Activated naive CD4-positive, alpha-beta T cell treated with anti-CD3 and anti-CD28 coated beads, Interleukin-2, amount 50 U/mL, for 72 hours (primary cell): Measurements from ENCODE around the gene ALX4. TPM values are rescaled to one million over a fixed set of nuclear protein-coding genes. Genes with fewer than 3 reads are reported as not detected.

Source experiments
- ATAC-seq, 2 donors: fragments of 150-1000 bp; cut with Tn5 transposase; 2 replicates each; pipeline ENCODE4 v1.10.0; 2021; ENCODE audit warnings: mild to moderate bottlenecking in 2 of 2, moderate library complexity in 2 of 2
- DNase-seq, 2 donors: peaks; one replicate each; pipeline ENCODE4 v3.0.0; 2021 to 2022; ENCODE audit warnings: low spot score in 2 of 2
- H3K27ac Mint-ChIP-seq, 2 donors: one replicate each; pipeline ENCODE4 v1.8.0; 2022; ENCODE audit warnings: mild to moderate bottlenecking in 2 of 2, mixed read lengths in 2 of 2
- H3K36me3 Mint-ChIP-seq, 2 donors: one replicate each; pipeline ENCODE4 v1.8.0; 2022; ENCODE audit warnings: mixed read lengths in 2 of 2
- H3K9me3 Mint-ChIP-seq, 2 donors: one replicate each; pipeline ENCODE4 v1.8.0; 2022; ENCODE audit warnings: mixed read lengths in 2 of 2
- total RNA-seq, 2 donors: library from RNA; stranded (reverse); gene quantifications; one replicate each; pipeline ENCODE4 v1.2.3, GENCODE V29; 2022

The ALX4 gene
- total RNA-seq, 2 donors from 2014 or later = not detected

DNA sequence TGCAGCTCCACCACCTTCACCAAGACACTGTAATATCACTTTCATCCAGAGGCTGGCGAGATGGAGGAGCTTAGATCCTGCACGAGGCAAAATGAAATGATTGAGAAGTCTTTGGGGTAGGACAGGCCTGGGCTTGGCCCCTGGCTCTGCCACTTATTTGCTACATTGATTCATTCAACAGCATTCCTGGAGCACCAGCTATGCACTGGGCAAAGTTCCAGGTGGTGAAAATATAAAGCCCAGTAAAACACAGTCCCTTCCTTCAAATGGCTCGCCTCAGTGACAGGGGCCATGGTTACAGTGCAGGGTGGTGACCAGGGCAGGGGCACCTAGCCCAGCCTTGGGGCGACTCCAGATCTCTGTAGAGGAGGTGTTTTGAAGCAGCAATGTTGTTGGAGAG, 19.7 kb downstream of the ALX4 start:
- DNase-seq (no peak), ATAC-seq (no peak)
- Mint-ChIP-seq H3K36me3 (no peaks in the 10 kb centered on the region), H3K27ac (no peak overlapping the region), H3K9me3 (no peaks in the 10 kb centered on the region)

DNA sequence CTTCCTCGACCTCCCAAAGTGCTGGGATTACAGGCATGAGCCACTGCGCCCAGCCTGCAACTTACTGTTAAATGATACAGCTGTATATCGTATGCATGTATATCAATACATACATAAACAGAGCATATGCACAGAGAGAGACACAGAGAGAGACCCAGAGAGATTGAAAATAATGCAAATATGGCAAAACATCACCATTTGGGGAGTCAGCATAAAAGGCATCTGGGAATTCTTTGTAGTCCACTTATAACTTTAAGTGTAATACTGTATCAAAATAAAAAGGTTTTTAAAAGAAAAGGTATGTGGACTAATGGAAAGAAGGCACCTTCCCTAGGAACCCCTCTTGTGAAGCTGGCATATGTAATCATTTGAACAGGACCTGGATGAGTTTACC, 21.8 kb downstream of the ALX4 start:
- DNase-seq (no peak), ATAC-seq (no peak)
- Mint-ChIP-seq H3K36me3 (no peaks in the 10 kb centered on the region), H3K9me3 (no peaks in the 10 kb centered on the region), H3K27ac (no peak overlapping the region)

DNA sequence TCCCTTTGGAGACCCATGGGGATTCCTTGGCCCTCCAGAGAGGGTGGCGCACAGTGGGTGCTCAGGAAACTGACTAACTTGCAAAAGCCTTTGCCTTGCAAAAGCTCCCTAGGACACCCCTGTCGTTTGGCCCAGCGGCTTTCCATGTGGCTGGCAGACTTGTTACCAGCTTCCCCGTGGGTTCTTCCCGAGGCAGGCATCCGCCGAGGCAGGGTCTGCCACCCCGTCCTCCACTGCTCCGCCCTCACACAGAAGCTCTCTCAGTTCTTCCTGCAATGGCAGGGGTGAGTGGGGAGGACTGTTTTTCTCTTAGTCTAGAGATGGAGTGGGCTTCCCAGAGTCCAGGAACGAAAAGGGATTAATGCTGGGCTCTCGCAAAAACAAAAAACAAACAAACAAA, 23.0 kb downstream of the ALX4 start:
- no peak for ATAC-seq
- H3K36me3 Mint-ChIP-seq = no peaks in the 10 kb centered on the region
- no peak for DNase-seq
- no peak overlapping the region for H3K27ac Mint-ChIP-seq
- H3K9me3 Mint-ChIP-seq = no peaks in the 10 kb centered on the region

DNA sequence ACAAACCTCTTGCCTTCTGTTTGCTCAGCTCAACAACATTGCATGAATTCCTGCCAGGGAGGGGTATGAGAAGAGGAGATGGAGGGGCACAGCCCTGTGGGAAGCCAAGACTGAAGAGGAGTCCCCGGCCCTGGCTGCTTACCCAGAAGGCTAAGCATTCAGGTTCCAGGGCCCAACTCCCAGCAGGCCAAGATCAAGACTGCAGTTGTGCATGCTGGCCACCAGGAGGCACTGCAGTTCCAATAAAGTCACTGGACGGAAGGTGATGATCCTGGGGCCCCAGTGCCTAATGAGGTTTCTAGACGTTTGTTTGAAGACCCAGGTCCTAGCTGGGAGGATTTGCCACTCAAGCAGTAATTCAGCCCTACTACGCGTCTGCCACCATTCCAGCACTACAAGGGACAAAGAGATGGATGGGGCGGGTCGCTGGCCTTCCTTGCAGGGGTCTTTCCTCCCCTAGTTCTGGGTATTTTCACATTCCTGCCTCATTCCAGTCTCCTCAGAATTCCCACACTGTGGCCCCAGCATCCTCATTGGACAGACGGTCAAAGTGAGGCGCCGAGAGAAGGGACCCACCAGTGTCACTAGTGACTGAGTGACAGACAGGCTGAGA, 23.6 kb downstream of the ALX4 start:
- H3K9me3 Mint-ChIP-seq = no peaks in the 10 kb centered on the region

DNA sequence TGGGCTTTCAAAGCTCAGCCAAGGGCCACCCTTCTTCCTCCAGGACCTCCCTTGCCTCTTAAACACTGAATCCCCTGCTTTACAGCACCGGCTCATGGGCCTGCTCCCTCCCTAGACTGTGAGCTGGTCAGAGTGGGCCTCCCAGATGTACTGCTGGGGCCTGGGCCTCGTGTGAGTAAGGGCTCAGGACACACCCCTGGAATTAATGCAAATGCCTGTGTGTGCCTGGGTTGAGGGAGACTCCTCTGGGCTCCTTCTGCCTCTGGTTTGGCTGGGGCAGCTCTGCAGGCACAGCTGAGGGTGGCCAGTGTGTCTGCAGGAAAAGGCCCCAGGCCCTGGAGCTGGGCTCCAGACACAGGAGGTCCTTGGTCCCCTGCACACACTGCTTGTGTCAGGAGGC, 24.2 kb downstream of the ALX4 start:
- DNase-seq (no peak), ATAC-seq (peak in 1 of 2 donors; percentile 13)
- H3K27ac Mint-ChIP-seq = no peak overlapping the region
- no peaks in the 10 kb centered on the region for H3K9me3 Mint-ChIP-seq
- H3K36me3 Mint-ChIP-seq = no peaks in the 10 kb centered on the region

More for the DNA sequence above, 23.6 kb downstream of the ALX4 start:
- H3K27ac Mint-ChIP-seq = no peak overlapping the region
- H3K36me3 Mint-ChIP-seq = no peaks in the 10 kb centered on the region
- peak in 1 of 2 donors; percentile 70 for DNase-seq
- peak; percentile 69 to 71 for ATAC-seq

DNA sequence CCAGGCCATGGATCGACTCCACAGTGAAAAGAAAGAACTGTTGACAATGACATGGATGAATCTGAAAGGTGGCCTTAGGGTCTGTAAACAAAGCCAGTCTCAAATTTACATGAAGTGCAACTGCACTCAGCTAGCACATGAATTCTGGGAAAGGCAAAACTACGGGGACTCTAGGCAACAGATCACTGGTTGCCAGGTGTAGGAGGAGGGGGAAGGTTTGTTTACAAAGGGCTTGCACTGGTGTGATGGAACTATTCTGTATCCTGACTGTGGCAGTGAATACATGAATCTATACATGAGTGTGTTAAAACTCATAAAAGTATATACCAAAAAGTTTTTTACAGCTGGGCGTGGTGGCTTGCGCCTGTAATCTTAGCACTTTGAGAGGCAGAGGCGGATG, 27.3 kb downstream of the ALX4 start:
- H3K9me3 Mint-ChIP-seq = no peaks in the 10 kb centered on the region
- no peaks in the 10 kb centered on the region for H3K36me3 Mint-ChIP-seq
- no peak for DNase-seq
- peak overlapping the region in 1 of 2 donors; percentile 63 for H3K27ac Mint-ChIP-seq
- ATAC-seq = no peak

DNA sequence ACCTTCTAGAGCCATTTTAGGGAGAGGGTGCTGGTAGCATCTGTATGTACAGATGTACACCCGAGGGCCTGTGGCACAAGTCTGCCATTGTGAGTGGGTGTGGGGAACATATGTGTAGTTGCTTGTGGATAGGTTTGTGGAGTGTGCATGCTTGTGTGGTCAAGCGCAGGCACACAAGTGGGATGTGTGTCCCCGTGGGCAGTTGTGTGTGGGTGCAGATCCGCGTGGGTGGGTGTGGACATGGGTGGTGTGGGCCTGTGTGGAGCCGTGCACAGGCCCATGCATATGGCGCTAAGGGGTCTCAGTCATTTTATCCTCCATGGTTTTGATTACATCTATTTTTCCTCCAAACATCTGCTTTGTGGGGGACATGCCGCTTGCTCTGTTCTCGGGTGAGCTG, 28.8 kb downstream of the ALX4 start:
- ATAC-seq (no peak), DNase-seq (no peak)
- Mint-ChIP-seq H3K27ac (no peak overlapping the region), H3K36me3 (no peaks in the 10 kb centered on the region), H3K9me3 (no peaks in the 10 kb centered on the region)

DNA sequence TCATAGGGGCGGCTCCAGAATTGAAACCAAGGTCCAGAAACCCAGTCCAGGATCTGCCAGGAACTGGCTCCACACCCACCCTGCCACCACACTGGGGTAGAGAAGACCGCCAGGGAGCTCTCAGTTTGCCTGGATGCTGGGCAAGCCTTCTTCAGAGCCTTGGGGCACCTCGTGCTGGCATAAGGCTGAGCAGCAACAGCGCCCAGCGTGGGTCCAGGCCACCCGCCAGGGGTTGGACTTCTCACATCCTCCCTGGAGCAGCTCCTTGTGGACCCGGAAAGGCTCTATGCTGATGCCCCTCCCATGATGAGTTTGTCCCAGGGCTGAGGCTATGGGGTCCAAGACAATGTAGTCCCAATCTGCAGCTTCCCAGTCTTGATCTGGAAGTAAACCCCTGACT, 29.7 kb downstream of the ALX4 start:
- Mint-ChIP-seq H3K27ac (no peak overlapping the region), H3K36me3 (no peaks in the 10 kb centered on the region), H3K9me3 (no peaks in the 10 kb centered on the region)
- ATAC-seq = no peak
- DNase-seq = no peak

DNA sequence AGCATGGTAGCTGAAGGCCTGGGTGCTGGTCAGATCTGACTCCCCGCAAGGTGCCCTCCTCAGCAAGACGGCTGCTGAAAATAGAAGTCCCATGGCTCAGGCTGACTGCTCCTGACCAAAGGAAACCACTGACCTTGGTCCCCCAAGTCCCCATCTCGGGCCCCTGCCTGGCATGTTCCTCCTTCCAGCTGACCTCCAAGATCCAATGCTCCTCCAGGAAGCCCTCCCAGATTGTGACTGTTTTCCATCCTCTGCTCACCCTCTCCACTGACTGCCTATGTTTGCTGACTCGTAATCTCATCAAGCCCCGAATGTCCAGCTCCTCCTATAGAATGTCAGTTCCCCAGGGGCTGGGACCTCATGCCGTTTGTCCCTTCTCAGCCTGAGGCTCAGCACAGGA, 30.5 kb downstream of the ALX4 start:
- Mint-ChIP-seq H3K27ac (peak overlapping the region in 1 of 2 donors; percentile 7), H3K36me3 (no peaks in the 10 kb centered on the region), H3K9me3 (no peaks in the 10 kb centered on the region)
- ATAC-seq (no peak), DNase-seq (no peak)

DNA sequence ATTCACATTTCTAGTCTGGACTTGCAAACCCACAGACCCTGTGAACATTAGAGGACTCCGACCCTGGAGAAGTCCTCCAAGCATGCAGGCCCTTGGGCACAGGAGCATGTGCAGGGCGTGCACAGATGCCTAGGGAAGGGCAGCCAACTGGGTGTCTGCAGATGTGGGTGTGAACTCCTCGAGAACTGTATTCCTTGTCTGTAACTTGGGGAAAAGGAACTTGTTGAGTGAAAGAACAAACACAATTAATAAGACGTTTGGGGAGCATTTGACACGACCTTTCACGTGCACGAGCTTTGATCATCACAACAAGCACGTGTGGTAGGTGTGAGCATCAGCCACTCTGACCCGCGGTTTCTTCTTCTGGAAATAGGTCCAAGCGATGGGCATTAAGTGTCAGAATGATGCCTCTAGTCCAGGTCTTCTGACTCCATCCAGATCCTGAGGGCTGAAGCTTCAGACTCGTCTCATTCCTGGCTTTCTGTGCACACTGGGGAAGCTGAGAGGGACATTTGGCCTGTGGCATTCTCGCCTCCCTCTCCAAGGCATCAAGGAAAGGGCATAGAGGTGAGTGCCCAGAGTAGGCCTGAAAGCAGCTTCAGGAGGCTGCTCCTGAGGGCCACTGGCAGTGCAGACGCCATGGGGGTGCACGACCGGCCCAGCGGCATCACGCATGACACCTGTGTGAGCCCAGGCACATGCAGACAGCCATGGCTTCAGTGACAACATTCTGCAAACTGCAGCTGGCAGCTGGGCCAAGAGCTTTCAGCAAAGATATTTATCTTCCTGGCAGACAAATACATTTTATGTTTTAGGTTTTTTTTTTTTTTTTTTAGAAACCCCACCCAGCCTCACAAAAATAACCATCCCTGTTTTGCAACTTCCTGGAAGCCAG, 32.5 kb downstream of the ALX4 start:
- no peak for DNase-seq
- ATAC-seq = no peak
- Mint-ChIP-seq H3K9me3 (no peaks in the 10 kb centered on the region), H3K27ac (no peak overlapping the region), H3K36me3 (no peaks in the 10 kb centered on the region)

DNA sequence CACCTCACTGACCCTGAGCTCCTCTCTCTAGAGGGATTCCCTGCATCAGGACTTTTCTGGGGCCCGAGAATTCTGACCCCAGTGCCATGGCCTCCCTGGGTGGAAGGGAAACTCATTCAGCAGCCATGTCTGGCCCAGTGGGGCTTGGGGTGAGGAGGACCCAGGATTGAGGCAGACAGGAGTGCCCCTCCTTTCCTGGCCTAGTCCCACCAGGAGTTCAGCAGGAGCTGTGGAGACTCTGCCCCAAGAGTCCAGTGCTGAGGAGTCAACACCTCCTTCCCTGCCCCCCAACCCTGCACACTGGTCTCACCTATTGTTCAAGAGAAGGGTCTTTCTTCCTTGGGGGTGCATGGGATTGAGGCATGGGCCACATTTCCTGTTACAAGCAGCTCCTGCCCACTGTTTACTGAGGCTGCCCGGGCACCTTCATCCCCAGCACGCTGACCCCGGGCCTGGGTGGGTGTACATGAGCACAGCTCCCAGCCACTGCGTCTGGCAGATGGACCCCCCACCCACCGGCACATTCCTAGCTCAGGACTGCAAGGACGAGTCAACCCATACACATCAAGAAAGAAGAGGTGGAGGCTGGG, 33.9 kb downstream of the ALX4 start:
- Mint-ChIP-seq H3K9me3 (no peaks in the 10 kb centered on the region), H3K27ac (no peak overlapping the region), H3K36me3 (no peaks in the 10 kb centered on the region)
- no peak for ATAC-seq
- DNase-seq = peak in 1 of 2 donors; percentile 21

DNA sequence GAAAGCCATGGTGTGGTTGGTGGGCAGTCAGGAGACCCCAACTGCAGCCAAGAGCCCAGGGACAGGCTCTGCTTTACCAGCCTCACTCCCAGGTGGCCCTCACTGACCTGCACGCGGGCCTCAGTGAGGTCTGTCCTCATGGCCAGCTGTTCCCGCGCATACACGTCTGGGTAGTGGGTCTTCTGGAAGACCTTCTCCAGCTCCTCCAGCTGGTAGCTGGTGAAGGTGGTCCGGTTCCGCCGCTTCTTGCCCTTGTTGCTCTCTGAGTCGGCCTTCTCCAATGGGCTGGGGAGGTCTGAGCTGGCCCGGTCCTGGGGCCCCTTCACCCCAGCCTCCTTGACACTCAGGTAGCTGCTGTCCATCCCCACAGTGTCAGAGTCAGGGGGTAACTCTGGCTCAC, 34.7 kb downstream of the ALX4 start:
- peak in 1 of 2 donors; percentile 21 for DNase-seq
- no peak for ATAC-seq
- H3K36me3 Mint-ChIP-seq = no peaks in the 10 kb centered on the region
- H3K9me3 Mint-ChIP-seq = no peaks in the 10 kb centered on the region
- no peak overlapping the region for H3K27ac Mint-ChIP-seq

DNA sequence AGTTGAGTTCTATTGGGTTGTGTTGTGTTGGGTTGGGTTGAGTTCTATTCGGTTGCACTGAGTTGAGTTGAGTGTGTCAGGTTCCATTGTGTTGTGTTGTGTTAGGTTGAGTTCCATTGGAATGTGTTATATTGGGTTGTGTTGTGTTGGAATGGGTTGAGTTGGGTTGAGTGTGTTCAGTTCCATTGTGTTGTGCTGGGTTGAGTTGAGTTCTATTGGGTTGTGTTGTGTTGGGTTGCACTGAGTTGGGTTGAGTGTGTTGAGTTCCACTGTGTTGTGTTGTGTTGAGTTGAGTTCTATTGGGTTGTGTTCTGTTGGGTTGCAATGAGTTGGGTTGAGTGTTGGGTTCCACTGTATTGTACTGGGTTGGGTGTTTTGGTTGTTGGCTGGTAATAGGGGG, 35.5 kb downstream of the ALX4 start:
- DNase-seq (peak in 1 of 2 donors; percentile 2), ATAC-seq (no peak)
- Mint-ChIP-seq H3K9me3 (no peaks in the 10 kb centered on the region), H3K36me3 (no peaks in the 10 kb centered on the region), H3K27ac (no peak overlapping the region)

DNA sequence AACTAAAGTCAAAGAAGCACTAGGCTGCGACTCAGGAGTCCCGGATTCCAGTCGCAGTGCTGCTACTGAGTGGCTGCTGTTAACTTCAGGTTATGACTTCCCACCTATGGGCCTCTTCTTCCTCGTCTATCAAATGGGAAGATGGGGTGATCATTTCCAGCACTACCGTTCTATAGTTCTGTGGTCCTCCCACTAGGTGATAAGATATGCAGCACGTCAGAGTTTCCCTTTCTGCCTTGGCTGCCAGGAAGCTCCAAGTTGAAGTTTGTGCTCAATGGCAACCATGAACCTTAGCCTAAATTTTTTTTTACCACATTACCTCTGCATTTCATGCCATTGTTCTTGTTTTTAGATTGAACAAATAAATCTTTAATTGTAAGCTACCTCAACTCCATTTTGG, 38.7 kb downstream of the ALX4 start:
- peak in 1 of 2 donors; percentile 25 for DNase-seq
- Mint-ChIP-seq H3K36me3 (no peaks in the 10 kb centered on the region), H3K27ac (no peak overlapping the region), H3K9me3 (no peaks in the 10 kb centered on the region)
- no peak for ATAC-seq

DNA sequence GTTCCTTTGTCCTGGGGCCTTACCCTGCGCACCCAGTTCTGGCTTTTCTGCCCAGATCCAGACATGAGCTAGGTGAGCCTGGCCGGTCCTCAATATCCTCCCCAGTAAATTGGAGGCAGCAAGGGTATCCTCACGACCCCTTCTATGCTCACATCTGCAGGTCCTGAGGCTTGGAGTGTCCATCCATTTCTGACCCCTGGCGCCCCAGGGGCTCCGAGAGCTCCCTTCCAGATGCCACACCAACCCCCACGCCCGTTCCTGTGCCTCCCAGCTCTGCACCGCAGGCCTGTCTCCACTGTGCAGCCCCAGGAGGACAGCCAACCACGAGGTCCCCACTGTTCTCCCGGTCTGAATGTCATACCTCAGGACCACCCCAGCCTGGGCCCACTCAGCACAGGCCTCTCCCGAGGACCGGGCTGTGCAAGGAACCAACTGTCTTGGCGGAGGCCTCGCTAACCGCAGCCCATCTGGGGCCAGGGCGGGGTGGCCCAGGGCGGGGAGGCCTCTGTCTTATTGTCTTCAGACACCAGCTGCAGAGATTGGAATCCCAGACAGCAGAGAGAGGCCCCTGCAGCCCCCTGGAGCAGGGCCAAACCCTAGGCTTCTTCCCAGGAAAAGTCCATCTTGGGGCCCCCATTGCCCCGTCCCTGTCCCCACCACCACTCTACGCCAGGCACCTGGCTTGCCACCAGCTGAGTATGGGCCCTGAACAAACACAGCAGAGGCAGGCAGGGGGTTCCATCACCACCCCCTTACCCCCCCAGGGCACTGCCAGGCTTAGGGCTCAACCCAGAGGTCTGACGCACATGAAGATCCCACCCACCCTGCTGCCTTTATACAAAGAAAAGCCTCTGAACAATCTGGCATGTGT, 39.3 kb downstream of the ALX4 start:
- no peaks in the 10 kb centered on the region for H3K36me3 Mint-ChIP-seq
- peak in 1 of 2 donors; percentile 54 for DNase-seq
- no peak for ATAC-seq
- H3K9me3 Mint-ChIP-seq = no peaks in the 10 kb centered on the region
- H3K27ac Mint-ChIP-seq = no peak overlapping the region

DNA sequence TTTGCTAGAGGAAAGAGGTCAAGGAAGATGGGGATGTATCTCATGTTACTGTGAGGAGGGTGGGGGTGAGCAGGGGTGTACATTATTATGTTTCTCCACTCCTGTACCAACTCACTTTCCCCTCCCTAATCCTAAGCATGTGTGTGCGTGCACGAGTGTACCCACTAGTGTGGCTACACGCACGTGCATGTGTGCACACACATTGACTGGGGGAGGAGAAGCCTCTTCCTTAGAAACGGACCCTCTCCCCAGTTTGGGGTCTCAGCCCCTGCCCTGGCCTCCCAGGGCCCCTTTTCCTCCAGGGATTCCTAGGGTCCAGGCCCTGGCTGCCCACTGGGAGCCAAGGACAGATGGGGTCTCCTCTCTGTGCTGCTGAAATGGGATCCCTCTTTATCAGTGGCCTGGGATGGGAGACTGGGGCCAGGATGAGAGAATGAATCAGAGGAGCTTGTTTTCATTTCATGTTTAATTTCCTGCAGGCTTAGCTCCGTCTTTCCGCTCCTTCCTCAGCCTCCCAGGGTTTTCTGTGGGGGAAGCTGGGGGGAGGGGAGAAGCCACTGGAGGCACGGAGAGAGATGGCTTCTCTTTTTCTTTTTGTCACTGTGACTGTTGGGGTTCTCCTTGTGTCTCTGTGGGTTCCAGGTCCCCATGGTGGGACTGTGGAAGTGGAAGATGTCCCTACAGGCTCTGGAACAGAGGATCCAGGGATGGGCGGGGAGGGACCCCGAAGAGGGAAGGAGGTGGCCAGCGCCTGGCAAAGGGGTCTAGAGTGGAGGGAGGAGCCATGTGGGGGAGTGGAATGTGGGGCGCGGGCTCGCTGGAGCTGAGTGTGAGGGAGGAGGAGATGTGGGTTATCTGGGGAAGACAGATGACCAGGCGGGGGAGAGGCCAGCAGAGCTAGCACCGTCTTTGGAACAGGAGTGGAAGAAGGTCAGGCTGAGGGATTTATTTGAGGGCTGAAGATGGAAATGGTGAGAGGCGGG, 40.3 kb downstream of the ALX4 start:
- ATAC-seq (no peak), DNase-seq (peak in 1 of 2 donors; percentile 11)
- no peaks in the 10 kb centered on the region for H3K36me3 Mint-ChIP-seq
- no peaks in the 10 kb centered on the region for H3K9me3 Mint-ChIP-seq
- no peak overlapping the region for H3K27ac Mint-ChIP-seq
